LHCN-M2 (cell line): ENCODE results near the gene MTR. TPM values are rescaled to one million over a fixed set of nuclear protein-coding genes. Genes with fewer than 3 reads are reported as not detected.

Experiments
- DNase-seq: peaks from one replicate; pipeline ENCODE4 v3.0.0-alpha.2; 2012; ENCODE audit warnings: low read depth
- total RNA-seq: library from RNA; depleted of rRNA; stranded (reverse); fragments of >200 nt; gene quantifications from 2 replicates; pipeline ENCODE4 v1.2.3, GENCODE V29; 2014

MTR gene
- total RNA-seq, 1 experiment from 2014 or later: 23.2 TPM

DNA sequence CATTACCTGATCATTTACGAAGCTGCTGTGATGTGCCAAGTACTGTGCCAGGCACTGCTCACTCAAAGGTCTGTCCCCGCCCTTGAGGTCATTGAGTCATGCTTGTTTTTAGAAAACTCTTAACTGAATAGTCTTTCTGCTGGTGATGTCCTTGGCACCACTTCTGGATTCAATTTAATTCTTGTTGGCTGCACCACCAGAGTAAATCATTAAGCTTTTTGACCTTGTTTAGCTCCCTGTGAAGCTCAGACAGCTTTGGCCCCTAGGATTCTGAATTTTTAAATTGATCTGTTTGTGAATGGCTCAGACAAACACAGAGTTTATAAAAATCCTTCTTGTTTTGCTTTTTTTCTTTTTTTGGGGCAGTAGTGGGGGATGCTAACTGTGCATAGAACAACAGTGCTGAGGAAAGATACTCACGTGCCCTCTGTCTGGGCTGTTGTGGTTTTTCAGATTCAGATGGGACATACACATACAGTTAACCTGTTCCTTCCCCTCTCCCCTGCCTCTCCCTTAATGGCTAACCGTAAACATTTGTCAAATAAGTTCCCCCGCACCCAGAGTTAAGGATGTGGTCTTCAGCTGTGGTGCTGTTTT is 67.6 kb downstream of the MTR start:
- DNase-seq: no peak

DNA sequence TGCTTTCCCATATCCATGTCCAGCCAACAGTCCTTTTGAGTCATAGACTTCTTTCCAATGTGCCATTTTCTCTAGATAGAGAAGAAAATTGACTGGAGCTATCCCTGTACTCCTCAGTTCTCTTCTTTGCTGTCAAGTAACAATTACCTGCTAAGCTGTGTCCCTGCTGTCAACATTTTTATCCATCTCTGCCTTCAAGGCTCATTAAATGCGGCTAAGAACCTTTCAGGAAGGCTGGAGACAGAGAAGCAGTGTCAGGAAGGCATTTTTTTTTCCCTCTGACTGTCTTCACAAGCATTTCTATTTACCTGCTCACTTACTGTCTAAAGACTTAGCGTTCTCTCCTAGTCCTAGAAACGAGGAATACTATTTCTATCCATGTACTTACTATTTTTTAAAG is 69.1 kb downstream of the MTR start:
- DNase-seq: no peak

DNA sequence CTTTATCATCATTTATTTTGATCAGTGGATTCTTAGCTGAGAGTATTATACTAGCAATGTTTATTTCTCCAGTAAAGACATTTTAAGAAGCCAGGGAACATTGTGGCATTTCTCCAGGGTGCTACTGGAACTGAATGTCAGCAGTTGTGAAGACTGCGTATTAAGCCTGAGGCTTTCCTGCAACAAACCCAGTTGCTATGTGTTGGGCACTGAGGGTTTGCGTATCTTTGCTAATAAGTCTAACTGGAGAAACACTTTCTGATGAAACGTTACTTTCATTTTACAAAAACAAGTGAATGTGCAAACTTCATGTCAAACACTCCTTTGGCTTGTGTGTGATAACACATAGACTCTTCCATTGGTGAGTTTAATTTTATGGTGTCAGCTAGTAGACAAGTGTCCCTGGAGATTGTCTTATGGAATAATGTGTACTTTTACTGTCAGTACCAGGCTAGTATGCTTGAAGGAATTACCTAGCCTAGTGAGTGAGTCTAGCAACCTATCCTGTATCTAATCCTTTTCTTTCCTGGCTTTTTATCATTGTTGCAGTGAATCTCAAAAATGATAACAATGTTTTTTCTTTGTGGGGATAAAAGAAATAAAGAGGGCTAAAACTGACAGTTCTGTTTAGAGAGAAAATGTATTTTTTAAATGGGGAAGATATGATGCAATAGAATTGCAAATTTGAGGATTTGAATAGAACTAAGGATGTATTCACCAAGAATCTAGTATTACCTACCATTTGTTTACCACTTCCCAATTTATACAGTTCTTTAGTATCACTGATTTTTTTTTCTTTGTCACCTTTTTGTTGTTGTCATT is 70.1 kb downstream of the MTR start:
- DNase-seq: no peak

DNA sequence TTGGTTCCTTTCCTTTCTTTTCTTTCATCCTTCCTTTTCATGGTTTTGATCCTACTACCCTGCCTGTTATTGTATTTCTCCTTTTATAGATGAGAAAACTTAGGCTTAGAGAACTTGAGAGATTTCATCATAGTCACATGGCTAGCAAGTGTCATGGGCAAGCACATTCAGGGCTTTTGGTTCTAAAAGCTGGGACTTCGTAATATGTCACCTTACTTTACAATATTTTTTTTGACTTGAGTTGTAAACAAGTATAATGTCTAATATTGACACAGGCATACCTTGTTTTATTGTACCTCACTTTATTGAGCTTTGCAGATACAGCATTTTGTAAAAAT is 70.7 kb downstream of the MTR start:
- no peak for DNase-seq

DNA sequence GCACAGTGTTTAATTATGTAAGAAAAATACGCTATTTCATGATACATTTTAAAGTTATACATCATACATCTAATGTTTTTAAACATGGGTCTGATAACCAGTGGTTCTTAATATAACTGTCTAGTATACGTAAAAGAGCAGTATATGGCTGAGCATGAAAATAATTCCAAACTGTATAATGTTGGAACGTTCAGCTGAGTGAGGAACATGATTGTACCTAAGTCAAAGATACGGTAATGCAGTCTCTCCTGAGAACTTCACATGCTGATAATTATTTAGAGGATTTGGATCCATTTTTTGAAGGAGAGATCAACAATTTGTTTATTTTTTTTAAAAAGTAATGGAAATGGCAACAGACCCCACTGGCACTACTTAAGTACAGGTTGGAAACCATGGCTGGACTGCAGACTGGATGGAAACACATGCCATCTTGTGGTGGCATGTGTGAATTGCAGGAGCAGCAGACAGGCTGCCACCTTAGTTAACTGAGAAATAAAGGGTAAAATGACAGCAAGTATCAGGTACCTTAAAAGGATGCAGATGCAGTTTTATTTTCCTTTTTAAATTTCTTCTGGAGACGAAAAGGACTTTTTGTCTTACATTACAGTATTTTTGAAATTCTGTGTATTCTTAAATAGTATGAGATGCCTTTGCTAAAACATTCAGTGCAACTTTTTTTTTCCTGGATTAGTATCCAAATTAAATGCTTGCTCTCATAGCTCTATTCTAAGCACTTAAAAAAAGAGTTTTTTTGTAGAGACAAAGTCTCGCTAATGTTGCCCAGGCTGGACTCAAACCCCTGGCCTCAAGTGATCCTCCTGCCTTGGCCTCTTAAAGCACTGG is 73.8 kb downstream of the MTR start:
- peak; percentile 43 for DNase-seq

DNA sequence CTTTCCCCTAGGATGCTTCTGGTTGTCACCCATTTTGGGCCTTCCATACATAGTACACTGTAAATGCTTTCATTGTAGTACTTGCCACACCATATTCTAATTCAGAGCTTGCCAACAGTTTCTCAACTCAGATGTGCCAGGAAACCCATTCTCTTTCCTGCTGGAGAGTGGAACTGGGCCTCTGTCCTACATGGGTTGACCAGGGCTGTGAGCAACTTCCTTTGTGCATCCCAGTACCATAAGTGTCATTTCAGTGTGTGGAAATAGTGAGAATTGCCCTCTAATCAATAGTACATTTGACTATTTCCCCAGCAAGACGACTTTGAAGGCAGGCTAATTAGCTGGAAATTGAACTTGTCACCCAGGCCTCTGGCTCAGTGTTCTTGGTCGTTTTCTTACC is 74.8 kb downstream of the MTR start:
- no peak for DNase-seq

DNA sequence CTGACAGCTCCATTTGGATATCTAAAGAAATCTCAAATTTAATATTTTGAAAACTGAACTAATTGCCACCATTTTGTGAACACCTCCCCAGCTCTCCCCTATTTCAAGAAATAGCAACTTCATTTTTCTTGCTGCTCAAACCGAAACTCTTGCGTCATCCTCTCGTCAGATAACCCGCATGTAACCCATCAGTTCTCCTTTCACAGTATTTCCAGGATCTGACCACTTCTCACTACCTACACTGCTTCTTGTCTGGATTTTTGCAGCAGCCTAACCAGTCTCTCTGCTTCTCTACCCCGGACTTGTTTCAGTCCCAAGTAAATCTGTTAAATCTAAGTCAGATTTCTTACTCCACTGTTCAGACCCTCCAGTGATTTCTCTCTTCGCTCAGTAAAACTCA is 75.6 kb downstream of the MTR start:
- no peak for DNase-seq

DNA sequence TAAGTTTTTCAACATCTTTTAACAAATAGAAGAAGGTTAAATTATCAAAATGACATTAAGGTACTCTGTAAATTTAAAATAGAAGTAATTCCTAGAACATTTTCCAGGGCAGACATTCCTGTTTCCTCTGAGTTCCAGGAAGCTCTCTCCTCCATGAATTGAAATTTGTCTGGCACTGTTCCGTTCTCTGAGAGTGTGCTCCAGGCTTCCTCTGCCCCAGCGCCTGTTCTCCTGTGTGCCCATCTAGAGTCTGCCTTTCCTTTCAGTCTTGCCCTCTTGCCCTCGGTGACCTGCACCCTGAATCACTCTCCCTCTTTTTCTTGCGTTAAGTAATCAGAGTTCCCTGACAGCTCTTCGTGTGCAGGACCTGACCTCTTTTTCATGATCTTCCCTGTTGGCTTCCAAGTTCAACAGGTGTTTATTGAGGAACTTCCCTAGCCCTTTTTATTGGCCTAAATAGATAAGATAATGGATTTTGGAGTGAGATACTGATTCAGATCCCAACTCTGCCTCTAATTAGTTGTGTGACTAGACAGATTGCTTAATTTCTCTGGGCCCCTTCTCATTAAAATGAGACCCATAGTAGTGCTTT is 77.1 kb downstream of the MTR start:
- DNase-seq: no peak

DNA sequence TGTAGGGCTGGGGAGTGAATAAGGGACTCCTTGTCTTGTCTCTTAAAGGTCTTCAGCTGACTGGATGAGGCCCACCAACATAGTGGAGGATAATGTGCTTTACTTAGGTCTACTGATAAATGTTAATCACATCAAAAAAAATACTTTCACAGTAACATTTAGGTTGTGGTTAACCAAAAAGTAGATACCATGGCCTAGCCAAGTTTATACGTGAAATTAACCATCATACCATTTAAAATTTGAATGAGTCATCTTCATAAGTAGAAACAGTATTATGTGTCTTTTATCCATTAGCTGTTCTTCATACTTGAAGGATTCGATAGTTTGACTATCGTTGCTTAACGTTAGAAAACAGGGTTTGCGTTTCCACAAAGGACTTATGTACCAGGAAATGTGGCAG is 80.9 kb downstream of the MTR start:
- DNase-seq: no peak

DNA sequence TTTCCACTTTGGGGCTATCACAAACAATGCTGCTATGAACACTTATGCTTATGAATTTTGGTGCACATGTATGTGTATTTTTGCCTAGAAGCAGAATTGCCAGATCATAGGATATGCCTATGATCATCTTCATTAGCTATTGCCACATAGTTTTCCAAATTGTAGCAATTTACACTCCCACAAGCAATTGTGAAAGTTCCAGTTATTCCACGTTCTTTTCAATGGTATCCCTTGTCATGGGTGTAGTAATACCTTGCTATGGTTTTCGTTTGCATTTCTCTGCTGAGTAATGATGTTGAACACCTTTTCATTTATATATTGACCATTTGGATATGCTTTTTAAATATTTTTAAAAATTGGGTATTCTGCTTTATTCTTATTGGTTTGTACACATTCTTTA is 82.6 kb downstream of the MTR start:
- no peak for DNase-seq

DNA sequence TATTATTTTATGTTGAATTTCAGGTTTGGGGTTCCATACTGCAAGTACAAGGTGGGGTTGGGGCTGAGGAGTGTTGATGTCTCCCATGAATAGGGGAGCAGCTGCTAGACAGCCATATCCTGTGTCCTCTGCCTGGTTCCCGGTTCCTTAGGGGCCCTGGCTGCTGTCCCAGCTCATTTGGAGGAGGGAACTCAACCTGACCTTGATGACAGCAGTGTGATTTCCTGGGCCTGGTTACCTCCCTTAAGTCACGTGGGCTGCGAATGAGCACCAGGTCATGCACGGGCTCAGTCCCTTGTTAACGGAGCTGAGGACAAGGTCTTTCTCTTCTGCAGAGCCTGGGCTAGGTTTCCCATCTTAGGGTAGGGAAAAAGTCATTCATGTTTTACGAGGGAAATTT is 85.1 kb downstream of the MTR start:
- DNase-seq: no peak

DNA sequence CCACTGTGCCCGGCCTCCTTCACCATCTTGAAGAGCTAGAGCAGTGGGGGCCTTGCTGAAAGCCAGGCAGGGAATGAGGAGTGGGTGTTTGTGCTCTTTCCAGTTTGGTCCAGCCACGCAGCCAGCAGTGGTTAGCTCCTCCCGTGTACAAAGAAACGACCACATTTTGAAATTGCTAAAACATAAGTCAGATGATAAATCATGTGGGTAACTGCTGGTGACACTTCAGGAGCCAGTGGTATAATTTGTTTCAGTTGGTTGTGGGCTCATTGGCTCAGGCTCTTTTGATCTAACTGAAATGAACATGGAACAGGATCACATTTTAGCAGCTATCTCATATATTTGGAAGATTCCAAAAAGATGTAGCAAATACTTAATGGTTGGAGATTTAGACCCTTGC is 87.6 kb downstream of the MTR start:
- peak; percentile 22 for DNase-seq

DNA sequence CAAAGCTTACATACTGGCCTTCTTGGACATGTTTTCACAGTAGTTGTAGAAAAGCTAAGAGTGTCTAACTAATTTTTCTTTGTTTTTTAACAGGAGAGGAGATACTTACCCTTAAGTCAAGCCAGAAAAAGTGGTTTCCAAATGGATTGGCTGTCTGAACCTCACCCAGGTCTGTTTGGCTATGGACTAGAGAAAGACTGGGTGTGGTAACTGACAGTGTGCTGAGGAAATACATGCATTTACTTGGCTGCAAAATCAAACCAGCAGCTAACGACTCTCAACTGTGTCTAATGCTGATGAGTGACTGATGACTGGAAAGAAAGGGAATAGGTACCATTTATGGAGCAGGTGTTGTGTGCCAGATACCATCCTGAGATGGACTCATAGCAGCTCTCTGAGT is 91.1 kb downstream of the MTR start:
- no peak for DNase-seq

DNA sequence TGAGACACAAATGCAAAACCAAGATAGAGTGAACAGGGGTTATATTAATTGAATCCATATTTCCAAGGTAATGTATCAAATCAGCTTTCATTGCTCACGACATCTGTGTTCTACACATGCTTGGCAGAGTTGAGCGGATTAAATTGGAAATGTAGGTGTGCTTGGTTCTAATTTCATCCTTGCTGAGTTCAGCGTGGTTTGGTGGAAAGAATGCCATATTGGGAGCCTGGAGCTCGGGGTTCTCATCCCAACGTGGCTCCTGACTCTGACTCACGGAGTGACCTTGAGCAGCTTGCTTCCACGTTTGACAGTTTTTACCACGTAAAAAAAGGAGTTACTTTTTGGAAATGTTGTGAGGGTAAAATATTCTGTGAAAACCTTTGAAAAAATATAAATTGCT is 92.0 kb downstream of the MTR start:
- DNase-seq: no peak

DNA sequence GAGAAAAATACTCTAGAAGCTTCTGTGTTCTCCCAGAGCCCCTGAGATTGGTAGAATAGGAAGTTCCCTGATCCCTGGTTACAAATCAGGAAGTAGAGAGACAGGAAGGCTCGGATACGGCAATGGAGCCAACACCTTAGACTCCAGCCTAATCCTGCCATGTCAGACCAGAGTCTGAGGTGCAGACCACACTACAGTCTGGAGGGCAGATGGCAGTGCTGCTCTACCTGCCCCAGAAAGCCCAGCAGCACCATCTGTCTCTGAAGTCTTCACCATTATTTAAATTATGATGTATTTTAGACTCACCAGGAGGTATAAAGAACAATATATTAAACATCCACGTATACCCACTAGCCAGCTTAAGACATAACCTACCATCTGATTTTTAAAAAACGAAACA is 93.0 kb downstream of the MTR start:
- no peak for DNase-seq

DNA sequence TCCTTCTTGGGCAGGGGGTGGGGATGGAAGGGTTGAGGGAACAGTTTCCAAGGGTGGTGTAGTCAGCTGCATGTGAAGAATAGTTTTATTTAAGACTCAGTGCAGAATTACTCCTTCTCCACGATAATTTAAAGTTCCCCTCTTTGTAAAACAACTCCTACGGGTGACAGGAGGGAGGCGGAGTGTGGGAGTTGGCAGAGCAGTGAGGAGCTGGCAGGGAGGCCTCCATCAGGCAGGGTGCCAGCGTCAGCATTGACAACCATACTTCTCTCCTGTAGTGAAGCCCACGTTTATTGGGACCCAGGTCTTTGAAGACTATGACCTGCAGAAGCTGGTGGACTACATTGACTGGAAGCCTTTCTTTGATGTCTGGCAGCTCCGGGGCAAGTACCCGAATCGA is 93.8 kb downstream of the MTR start:
- DNase-seq: no peak

DNA sequence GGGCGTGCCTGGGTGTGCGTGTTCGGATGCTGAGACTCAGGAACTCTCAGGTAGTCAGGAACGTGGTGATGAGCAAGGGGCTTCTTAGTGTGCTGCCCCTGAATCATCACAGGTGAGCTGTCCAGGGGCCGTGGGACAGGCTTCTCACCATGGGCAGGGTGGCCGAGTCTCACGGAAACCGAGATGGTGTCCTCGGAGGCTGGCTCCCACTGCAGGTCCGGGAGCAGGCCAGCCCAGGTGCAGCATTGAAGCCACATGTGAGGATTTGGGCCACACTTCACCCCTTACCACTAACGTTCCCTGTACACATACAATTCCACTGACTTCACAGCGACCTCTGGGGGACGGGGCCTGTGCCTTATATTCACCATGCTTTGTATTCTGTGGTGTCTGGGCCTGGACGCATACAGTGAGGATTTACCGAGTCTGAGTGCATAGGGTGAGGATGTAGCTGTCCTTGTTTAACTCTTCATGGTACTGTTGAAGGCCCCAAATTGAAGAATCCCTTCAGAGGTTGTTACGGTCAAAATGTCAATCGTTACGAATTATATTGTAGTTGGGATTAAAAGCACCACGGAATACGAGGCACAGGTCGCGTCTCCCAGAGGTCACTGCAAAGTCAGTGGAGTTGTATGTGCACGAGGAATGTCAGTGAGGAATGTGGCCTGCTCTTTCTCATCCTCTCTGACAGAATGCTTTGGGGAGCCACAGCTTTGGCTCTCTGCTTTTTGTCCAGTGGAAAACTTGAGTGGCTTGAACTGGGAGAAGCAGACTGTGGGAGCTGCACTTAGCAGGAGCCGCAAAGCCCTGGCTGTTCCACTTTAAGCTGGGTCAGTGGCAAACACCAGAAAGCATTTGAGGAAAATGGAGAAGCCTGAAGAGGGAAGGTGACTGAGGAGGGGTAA is 95.3 kb downstream of the MTR start:
- no peak for DNase-seq

DNA sequence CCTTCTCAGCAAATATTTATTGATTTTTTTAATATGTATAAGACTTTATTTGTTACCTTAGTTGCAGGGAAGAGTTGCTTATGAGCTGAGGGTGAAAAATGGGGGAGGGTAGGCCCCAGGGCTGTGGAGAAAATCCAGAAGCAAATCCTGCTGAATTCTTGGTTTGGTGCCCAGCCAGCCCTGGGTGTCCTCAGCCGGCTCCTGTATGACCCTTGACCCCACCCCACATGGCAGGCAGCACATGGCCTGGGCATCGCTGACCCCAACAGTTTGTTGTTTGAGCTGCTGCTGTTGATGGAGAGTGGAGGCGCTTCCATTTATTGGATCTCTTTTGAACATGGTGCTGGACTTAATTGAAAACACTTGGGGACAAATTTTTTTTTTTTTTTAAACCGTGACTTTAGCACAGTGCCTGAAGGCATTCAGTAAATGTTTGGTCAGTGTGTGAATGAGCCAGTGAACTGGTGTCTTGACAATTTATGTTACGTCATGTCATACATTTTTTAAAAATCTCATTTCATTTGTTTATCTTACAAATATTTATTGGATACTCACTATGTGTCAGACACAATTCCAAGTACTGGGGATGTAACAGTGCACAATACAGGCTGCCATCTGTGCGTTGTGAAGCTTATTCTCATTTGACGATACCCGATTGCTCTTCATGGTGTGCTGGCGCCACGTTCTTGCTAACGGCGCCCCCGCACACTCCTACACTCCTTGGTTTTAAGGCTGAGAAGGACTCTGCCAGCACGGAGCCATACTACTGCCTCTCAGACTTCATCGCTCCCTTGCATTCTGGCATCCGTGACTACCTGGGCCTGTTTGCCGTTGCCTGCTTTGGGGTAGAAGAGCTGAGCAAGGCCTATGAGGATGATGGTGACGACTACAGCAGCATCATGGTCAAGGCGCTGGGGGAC is 98.8 kb downstream of the MTR start:
- DNase-seq: no peak

DNA sequence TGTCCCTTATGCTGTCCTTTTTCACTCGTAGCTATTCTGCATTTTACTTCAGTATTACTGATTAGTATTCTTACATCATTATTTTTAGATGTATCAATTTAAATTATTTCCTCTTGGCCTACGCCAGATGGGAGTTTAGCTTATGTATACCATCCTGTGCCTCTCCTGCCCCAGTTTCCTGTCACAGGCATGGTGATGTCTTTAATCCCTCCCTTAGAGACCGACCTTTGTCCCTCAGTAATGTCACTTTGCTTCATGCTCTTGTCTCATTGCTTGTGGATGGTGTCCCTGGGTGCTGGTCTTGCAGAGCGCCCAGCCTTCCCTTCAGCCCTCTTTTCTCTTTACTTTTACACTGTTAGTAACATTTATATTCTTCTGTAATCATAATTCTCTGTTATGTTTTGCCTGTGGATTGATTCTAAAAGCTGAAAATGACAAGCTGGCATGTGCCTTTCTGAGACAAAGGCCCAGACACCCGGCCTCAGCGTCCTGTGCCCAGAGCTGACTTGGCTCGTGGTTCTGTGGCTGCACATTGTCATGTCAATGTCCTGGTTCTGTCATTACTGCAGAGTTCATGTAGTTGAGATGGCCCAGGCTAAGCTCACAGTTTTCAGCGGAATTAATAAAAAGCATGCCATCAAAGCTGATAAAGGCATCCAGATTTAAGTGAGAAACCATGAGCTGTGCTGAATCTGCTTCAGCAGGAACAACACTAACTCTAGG is 100.7 kb downstream of the MTR start:
- no peak for DNase-seq

DNA sequence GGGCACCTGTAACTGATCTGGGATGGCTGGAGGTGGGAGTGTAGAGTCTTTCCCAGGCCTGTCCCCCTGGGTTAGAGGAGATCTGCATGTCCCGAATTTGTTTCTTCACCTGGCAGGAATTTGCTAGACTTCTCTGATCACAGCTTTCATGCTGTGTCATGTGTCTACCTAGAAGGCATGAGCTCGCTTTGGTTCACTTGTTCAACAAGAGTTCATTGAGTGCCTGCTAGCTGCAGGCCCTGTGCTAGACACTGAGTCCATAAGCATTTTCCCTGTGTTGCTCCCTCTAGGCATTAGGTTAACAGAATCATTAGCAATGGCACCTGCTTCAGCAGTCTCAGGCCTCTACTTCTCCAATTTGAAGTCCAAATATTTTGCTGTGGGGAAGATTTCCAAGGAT is 101.6 kb downstream of the MTR start:
- no peak for DNase-seq
